Panc1 (cell line): ENCODE measurements around the gene STXBP5. TPM values are rescaled to one million over a fixed set of nuclear protein-coding genes. Genes with fewer than 3 reads are reported as not detected.

Experiments used
- ATAC-seq: fragments of 200-7000 bp; cut with Tn5 transposase; 2 replicates; pipeline ENCODE4 v1.9.1; 2020; ENCODE audit warnings: mild to moderate bottlenecking, moderate library complexity
- BruUV-seq: library from RNA; stranded (reverse); fragments of 400-500 nt; replicated peaks from 2 replicates; lab custom pipeline; 2021; lab: Mats Ljungman, UMichigan
- CTCF ChIA-PET: fragments of 300-600 bp; sonication (Branson Sonifier 250); formaldehyde crosslinking; loops from one replicate; lab custom pipeline; 2022; ENCODE audit warnings: antibody characterized with exemption; lab: Charles Lee
- POLR2A ChIA-PET: fragments of 300-600 bp; sonication (Branson Sonifier 250); formaldehyde crosslinking; loops from one replicate; lab custom pipeline; 2022; ENCODE audit warnings: antibody characterized with exemption; lab: Charles Lee
- DNase-seq: peaks from one replicate; pipeline ENCODE4 v3.0.0-alpha.2; 2010; ENCODE audit warnings: low read depth, low spot score
- H3K27ac ChIP-seq: 2 replicates; pipeline ENCODE4 v1.5.1; 2011; ENCODE audit warnings: mild to moderate bottlenecking, low read length, inconsistent platforms
- H3K27me3 ChIP-seq: fragments of 200-500 bp; sonication (Bioruptor generic); 2 replicates; pipeline ENCODE4 v1.6.0; 2014; ENCODE audit warnings: low read length, inconsistent platforms; ENCODE audit not compliant: control insufficient read depth, insufficient read depth
- H3K36me3 ChIP-seq: fragments of 200-500 bp; sonication (Bioruptor generic); 2 replicates; pipeline ENCODE4 v1.5.1; 2014; ENCODE audit warnings: inconsistent platforms, mild to moderate bottlenecking, low read length, moderate library complexity; ENCODE audit not compliant: control insufficient read depth, insufficient read depth
- H3K4me1 ChIP-seq: 2 replicates; pipeline ENCODE4 v1.5.1; 2011; ENCODE audit warnings: inconsistent platforms, mild to moderate bottlenecking, low read length, moderate library complexity; ENCODE audit not compliant: control insufficient read depth, insufficient read depth
- H3K4me3 ChIP-seq, 2 experiments: 2 replicates each; pipeline ENCODE4 v1.5.1; 2011 to 2012; ENCODE audit warnings: low read depth in 2 of 2, low read length in 2 of 2, mild to moderate bottlenecking in 2 of 2, inconsistent platforms in 1 of 2, moderate library complexity in 1 of 2
- H3K9me3 ChIP-seq: fragments of 200-500 bp; sonication (Bioruptor generic); 2 replicates; pipeline ENCODE4 v1.5.1; 2014; ENCODE audit warnings: low read depth, mild to moderate bottlenecking, inconsistent platforms, low read length, moderate library complexity; ENCODE audit not compliant: control insufficient read depth, insufficient read depth
- POLR2AphosphoS5 ChIP-seq: IDR thresholded peaks from 2 replicates; pipeline ENCODE4 v1.6.1; 2012; ENCODE audit warnings: mild to moderate bottlenecking, low read depth, low read length, moderate library complexity
- SIN3A ChIP-seq: IDR thresholded peaks from 2 replicates; pipeline ENCODE4 v1.6.1; 2012; ENCODE audit warnings: low read depth, mild to moderate bottlenecking, low read length, moderate library complexity, borderline replicate concordance; ENCODE audit not compliant: insufficient read depth
- TCF7L2 ChIP-seq: IDR thresholded peaks from 2 replicates; pipeline ENCODE4 v1.6.1; 2011; ENCODE audit warnings: mild to moderate bottlenecking, low read depth, low read length, inconsistent platforms
- in situ Hi-C: cut with HindIII; loops from 2 replicates; pipeline ENCODE4 v1.10.0; 2016; ENCODE audit warnings: low sequenced_read_pairs, low pct_unique_long_range_greater_than_20kb
- intact Hi-C: fragments of 100-400 bp; cut with micrococcal nuclease; formaldehyde crosslinking; loops from one replicate; pipeline ENCODE4 v1.10.0; 2022; ENCODE audit not compliant: unreplicated experiment
- total RNA-seq: library from RNA; stranded (reverse); gene quantifications from one replicate; pipeline ENCODE4 v1.2.1, GENCODE V29; 2021; ENCODE audit not compliant: unreplicated experiment
- TF ChIP-seq, protein P1 (sequence below), 2 experiments: IDR thresholded peaks; 2 replicates each; pipeline ENCODE4 v1.6.1; 2011 to 2012; ENCODE audit warnings: low read depth in 2 of 2, control low read depth in 1 of 2, low read length in 1 of 2, mild to moderate bottlenecking in 1 of 2, moderate library complexity in 1 of 2; ENCODE audit not compliant: insufficient read depth in 1 of 2
- TF ChIP-seq, protein P2 (sequence below): fragments of 450-650 bp; IDR thresholded peaks from 2 replicates; pipeline ENCODE4 v1.5.1; 2017; ENCODE audit warnings: mild to moderate bottlenecking

Gene STXBP5
- total RNA-seq, 1 experiment from 2014 or later, result 77.8 TPM

DNA sequence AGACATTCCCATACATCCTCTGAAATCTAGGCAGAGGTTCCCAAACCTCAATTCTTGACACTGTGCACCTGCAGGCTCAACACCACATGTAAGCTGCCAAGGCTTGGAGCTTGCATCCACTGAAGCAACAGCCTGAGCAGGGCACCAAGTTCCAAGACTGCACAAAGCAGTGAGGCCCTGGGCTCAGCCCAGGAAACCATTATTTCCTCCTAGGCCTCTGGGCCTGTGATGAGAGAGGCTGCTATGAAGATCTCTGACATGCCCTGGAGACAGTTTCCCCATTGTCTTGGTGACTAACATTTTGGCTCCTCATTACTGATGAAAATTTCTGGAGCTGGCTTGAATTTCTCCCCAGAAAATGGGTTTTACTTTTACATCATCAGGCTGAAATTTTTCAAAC lies 196.8 kb downstream of the STXBP5 start:
- intact Hi-C loops (no loop called here), in situ Hi-C loops (no loop called here)
- ChIA-PET CTCF (no interaction called here), POLR2A (interaction anchor here (0.6 kb wide), 1 partner anchor 1601 kb away, joined by 3 read pairs; no protein-coding TSS in a partner anchor)
- no peak for ATAC-seq
- Histone ChIP-seq H3K27ac (no peak overlapping the region), H3K9me3 (no peaks in the 10 kb centered on the region), H3K4me1 (no peaks in the 10 kb centered on the region), H3K27me3 (no peaks in the 10 kb centered on the region), H3K36me3 (no peaks in the 10 kb centered on the region), H3K4me3 (no peak overlapping the region)
- no TSS peak for BruUV-seq
- TF ChIP-seq, protein P1, sequence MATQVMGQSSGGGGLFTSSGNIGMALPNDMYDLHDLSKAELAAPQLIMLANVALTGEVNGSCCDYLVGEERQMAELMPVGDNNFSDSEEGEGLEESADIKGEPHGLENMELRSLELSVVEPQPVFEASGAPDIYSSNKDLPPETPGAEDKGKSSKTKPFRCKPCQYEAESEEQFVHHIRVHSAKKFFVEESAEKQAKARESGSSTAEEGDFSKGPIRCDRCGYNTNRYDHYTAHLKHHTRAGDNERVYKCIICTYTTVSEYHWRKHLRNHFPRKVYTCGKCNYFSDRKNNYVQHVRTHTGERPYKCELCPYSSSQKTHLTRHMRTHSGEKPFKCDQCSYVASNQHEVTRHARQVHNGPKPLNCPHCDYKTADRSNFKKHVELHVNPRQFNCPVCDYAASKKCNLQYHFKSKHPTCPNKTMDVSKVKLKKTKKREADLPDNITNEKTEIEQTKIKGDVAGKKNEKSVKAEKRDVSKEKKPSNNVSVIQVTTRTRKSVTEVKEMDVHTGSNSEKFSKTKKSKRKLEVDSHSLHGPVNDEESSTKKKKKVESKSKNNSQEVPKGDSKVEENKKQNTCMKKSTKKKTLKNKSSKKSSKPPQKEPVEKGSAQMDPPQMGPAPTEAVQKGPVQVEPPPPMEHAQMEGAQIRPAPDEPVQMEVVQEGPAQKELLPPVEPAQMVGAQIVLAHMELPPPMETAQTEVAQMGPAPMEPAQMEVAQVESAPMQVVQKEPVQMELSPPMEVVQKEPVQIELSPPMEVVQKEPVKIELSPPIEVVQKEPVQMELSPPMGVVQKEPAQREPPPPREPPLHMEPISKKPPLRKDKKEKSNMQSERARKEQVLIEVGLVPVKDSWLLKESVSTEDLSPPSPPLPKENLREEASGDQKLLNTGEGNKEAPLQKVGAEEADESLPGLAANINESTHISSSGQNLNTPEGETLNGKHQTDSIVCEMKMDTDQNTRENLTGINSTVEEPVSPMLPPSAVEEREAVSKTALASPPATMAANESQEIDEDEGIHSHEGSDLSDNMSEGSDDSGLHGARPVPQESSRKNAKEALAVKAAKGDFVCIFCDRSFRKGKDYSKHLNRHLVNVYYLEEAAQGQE (IDR thresholded peaks at IDR 0.05; ENCODE audit: insufficient read depth in 1 of 2, low read depth in 2 of 2, low read length in 1 of 2), result no peak
- TF ChIP-seq POLR2AphosphoS5 (no peak), SIN3A (no peak), TCF7L2 (no peak)
- TF ChIP-seq, protein P2, sequence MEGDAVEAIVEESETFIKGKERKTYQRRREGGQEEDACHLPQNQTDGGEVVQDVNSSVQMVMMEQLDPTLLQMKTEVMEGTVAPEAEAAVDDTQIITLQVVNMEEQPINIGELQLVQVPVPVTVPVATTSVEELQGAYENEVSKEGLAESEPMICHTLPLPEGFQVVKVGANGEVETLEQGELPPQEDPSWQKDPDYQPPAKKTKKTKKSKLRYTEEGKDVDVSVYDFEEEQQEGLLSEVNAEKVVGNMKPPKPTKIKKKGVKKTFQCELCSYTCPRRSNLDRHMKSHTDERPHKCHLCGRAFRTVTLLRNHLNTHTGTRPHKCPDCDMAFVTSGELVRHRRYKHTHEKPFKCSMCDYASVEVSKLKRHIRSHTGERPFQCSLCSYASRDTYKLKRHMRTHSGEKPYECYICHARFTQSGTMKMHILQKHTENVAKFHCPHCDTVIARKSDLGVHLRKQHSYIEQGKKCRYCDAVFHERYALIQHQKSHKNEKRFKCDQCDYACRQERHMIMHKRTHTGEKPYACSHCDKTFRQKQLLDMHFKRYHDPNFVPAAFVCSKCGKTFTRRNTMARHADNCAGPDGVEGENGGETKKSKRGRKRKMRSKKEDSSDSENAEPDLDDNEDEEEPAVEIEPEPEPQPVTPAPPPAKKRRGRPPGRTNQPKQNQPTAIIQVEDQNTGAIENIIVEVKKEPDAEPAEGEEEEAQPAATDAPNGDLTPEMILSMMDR, result no peak
- DNase-seq, result no peak

DNA sequence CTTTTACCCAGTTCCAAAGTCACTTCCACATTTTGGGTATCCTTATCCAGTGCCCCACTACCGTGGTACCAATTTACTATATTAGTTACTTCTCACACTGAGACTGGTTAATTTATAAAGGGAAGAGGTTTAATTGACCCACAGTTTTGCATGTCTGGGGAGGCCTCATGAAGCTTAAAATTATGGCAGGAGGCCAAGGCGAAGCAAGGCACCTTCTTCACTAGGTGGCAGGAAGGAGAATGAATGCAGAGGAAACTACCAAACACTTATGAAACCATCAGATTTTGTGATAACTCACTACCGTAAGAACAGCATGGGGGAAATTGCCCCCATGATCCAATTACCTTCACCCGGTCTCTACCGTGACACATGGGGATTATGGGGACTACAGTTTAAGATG lies 197.6 kb downstream of the STXBP5 start:
- Histone ChIP-seq H3K9me3 (no peaks in the 10 kb centered on the region), H3K4me1 (no peaks in the 10 kb centered on the region), H3K36me3 (no peaks in the 10 kb centered on the region), H3K27me3 (no peaks in the 10 kb centered on the region), H3K27ac (no peak overlapping the region), H3K4me3 (no peak overlapping the region)
- ChIA-PET POLR2A (interaction anchor here (0.6 kb wide), 1 partner anchor 1600 kb away, joined by 3 read pairs; no protein-coding TSS in a partner anchor), CTCF (no interaction called here)
- TF ChIP-seq, protein P2, result no peak
- TF ChIP-seq, protein P1 (IDR thresholded peaks at IDR 0.05; ENCODE audit: insufficient read depth in 1 of 2, low read depth in 2 of 2, low read length in 1 of 2), result no peak
- intact Hi-C loops, result no loop called here
- DNase-seq (no peak), ATAC-seq (no peak)
- BruUV-seq, result no TSS peak
- in situ Hi-C loops, result no loop called here
